ENCODE measurements around the gene FCMR. TPM values are rescaled to one million over a fixed set of nuclear protein-coding genes. Genes with fewer than 3 reads are reported as not detected.

The FCMR gene
- polyA plus RNA-seq, 3 donors: 1.9 to 3.0 (median 2.2) TPM

GRCh38 chr1:206915030-206915735 lies 6.6 kb downstream of the FCMR start:
- no peak overlapping the region for H3K4me3 ChIP-seq (replicated peaks in 1 of 3; ENCODE audit: low read depth in 2 of 3, low read length in 3 of 3)
- H3K27ac ChIP-seq (ENCODE audit: low read depth in 1 of 2, low read length in 2 of 2): no peak overlapping the region
- intact Hi-C loops (cut with micrococcal nuclease): loop anchor here (10.0 kb wide), 2 partner anchors 60 to 280 kb away; partner anchors contain the start of genes DYRK3 (in 2 of the 2) and FCAMR (in 1 of the 2)

More at GRCh38 chr1:206915030-206915735, 6.6 kb downstream of the FCMR start:
- 95% methylated on average over 10 of the region's 15 CpGs for WGBS (ENCODE audit: insufficient coverage)
- peaks cover 8 to 17% of the 10 kb centered on the region in 2 donors for H3K27me3 ChIP-seq (ENCODE audit: control insufficient read depth in 2 of 2, insufficient read depth in 2 of 2, low read length in 2 of 2)
- Mint-ChIP-seq H3K9me3 (peaks cover 0 to 2% (median 0%) of the 10 kb centered on the region in 7 donors), H3K4me1 (peaks cover 17% of the 10 kb centered on the region), H3K36me3 (peaks cover 0 to 6% of the 10 kb centered on the region in 2 donors), H3K27me3 (ENCODE audit: low read depth in 3 of 3) (peaks cover 15 to 30% (median 20%) of the 10 kb centered on the region in 3 donors), H3K27ac (no peak overlapping the region), H3K4me3 (no peak overlapping the region)
- H3K9me3 ChIP-seq (replicated peaks in 1 of 2; ENCODE audit: control insufficient read depth in 1 of 2, insufficient read depth in 1 of 2, low read length in 2 of 2): no peaks in the 10 kb centered on the region
- no peaks in the 10 kb centered on the region for H4K20me1 ChIP-seq (ENCODE audit: insufficient read depth, low read length)
- no peak overlapping the region for H3K4me2 ChIP-seq (replicated peaks; ENCODE audit: extremely low read depth, low read length, poor library complexity, severe bottlenecking)
- no peak overlapping the region for H2AFZ ChIP-seq (ENCODE audit: insufficient read depth, low read depth, low read length, poor library complexity, severe bottlenecking)
- TF ChIP-seq CTCF (IDR thresholded peaks at IDR 0.05): no peak
- no peaks in the 10 kb centered on the region for H3K4me1 ChIP-seq (ENCODE audit: control insufficient read depth in 1 of 2, insufficient read depth in 2 of 2, low read length in 2 of 2)
- DNase-seq: no peak
- H3K36me3 ChIP-seq (replicated peaks in 1 of 2; ENCODE audit: control insufficient read depth in 1 of 2, insufficient read depth in 2 of 2, low read length in 2 of 2): no peaks in the 10 kb centered on the region
- no peaks in the 10 kb centered on the region for H3K79me2 ChIP-seq (ENCODE audit: insufficient read depth, low read length)
- H3K9ac ChIP-seq (ENCODE audit: insufficient read depth, low read length, poor library complexity, severe bottlenecking): no peak overlapping the region

All from CD14-positive monocyte (primary cell).